SK-N-SH treated with all-trans-retinoic acid at 6 μM for 48 hours (cell line): Measurements from ENCODE around the gene C17orf113.

Experiments
- ARNTL ChIP-seq: fragments of 450-650 bp; formaldehyde crosslinking; IDR thresholded peaks from 2 replicates; pipeline ENCODE4 v1.5.0; 2020; ENCODE audit warnings: low read depth, mild to moderate bottlenecking, moderate library complexity, borderline replicate concordance
- CSRNP3 ChIP-seq: fragments of 250-450 bp; sonication (Bioruptor Pico); IDR thresholded peaks from 2 replicates; pipeline ENCODE4 v1.5.1; 2021; ENCODE audit warnings: mild to moderate bottlenecking, moderate library complexity
- GLIS3 ChIP-seq: fragments of 250-450 bp; sonication (Bioruptor Pico); IDR thresholded peaks from 2 replicates; pipeline ENCODE4 v1.5.0; 2020; ENCODE audit warnings: mild to moderate bottlenecking, moderate library complexity
- ISL1 ChIP-seq: fragments of 250-450 bp; sonication (Bioruptor Pico); IDR thresholded peaks from 2 replicates; pipeline ENCODE4 v2.1.2; 2022; ENCODE audit warnings: mild to moderate bottlenecking, moderate library complexity
- PATZ1 ChIP-seq: fragments of 250-450 bp; sonication (Bioruptor Pico); IDR thresholded peaks from 2 replicates; pipeline ENCODE4 v1.8.0; 2020; ENCODE audit warnings: mild to moderate bottlenecking, moderate library complexity, borderline replicate concordance
- RARB ChIP-seq: fragments of 250-450 bp; sonication (Bioruptor Pico); IDR thresholded peaks from 2 replicates; pipeline ENCODE4 v1.8.0; 2021; ENCODE audit warnings: mild to moderate bottlenecking, moderate library complexity
- SNAI2 ChIP-seq: fragments of 250-450 bp; sonication (Bioruptor Pico); IDR thresholded peaks from 2 replicates; pipeline ENCODE4 v1.5.0; 2020; ENCODE audit warnings: mild to moderate bottlenecking, moderate library complexity
- TOX ChIP-seq: fragments of 250-450 bp; sonication (Bioruptor Pico); IDR thresholded peaks from 2 replicates; pipeline ENCODE4 v1.8.0; 2021; ENCODE audit warnings: mild to moderate bottlenecking, moderate library complexity, borderline replicate concordance
- ZFP30 ChIP-seq: fragments of 450-650 bp; formaldehyde crosslinking; IDR thresholded peaks from 2 replicates; pipeline ENCODE4 v1.5.0; 2022; ENCODE audit warnings: mild to moderate bottlenecking, moderate library complexity
- ZNF8 ChIP-seq: fragments of 450-650 bp; formaldehyde crosslinking; IDR thresholded peaks from 2 replicates; pipeline ENCODE4 v1.5.0; 2020; ENCODE audit warnings: mild to moderate bottlenecking, moderate library complexity
- TF ChIP-seq, protein P1 (sequence below): fragments of 250-450 bp; sonication (Bioruptor Pico); IDR thresholded peaks from 2 replicates; pipeline ENCODE4 v1.5.1; 2020; ENCODE audit warnings: low read depth, mild to moderate bottlenecking, moderate library complexity

- TF ChIP-seq RARB (CRISPR knock-in tag) (no peak), SNAI2 (CRISPR knock-in tag) (no peak), PATZ1 (CRISPR knock-in tag) (no peak), ISL1 (CRISPR knock-in tag) (no peak), CSRNP3 (CRISPR knock-in tag) (no peak), ZFP30 (CRISPR knock-in tag) (no peak), GLIS3 (CRISPR knock-in tag) (no peak), ZNF8 (CRISPR knock-in tag) (no peak), ARNTL (CRISPR knock-in tag) (no peak), TOX (CRISPR knock-in tag) (no peak)
- TF ChIP-seq, protein P1, sequence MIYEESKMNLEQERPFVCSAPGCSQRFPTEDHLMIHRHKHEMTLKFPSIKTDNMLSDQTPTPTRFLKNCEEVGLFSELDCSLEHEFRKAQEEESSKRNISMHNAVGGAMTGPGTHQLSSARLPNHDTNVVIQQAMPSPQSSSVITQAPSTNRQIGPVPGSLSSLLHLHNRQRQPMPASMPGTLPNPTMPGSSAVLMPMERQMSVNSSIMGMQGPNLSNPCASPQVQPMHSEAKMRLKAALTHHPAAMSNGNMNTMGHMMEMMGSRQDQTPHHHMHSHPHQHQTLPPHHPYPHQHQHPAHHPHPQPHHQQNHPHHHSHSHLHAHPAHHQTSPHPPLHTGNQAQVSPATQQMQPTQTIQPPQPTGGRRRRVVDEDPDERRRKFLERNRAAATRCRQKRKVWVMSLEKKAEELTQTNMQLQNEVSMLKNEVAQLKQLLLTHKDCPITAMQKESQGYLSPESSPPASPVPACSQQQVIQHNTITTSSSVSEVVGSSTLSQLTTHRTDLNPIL (CRISPR knock-in tag) = no peak
Measured at GRCh38 chr17:42077755-42078154, 27.4 kb upstream of the C17orf113 start.
